Measurements from ENCODE around the gene PRKAR1B. TPM values are rescaled to one million over a fixed set of nuclear protein-coding genes. Genes with fewer than 3 reads are reported as not detected.

Gene PRKAR1B
- total RNA-seq, 1 experiment from 2014 or later, result 51.7 TPM

- CTCF ChIA-PET, result interaction anchor here (0.7 kb wide), 1 partner anchor 269 kb away, joined by 4 read pairs; no protein-coding TSS in a partner anchor
- H2AFZ ChIP-seq, result no peak overlapping the region
- no peaks in the 10 kb centered on the region; the same call in none of the 2 replicates for H3K36me3 ChIP-seq (ENCODE audit: low read depth)
- no peak overlapping the region for H3K27ac ChIP-seq
- DNase-seq, result no peak
- TF ChIP-seq EZH2 (IDR thresholded peaks at IDR 0.05; ENCODE audit: low read depth), result no peak
- no peak for TF ChIP-seq CTCF (conservative IDR thresholded peaks at IDR 0.05)
- no peak overlapping the region for H3K4me3 ChIP-seq
- H3K4me2 ChIP-seq, result no peak overlapping the region
- peaks cover 11% of the 10 kb centered on the region for H3K9me3 ChIP-seq (ENCODE audit: insufficient read depth, low read depth)
- intact Hi-C loops (cut with micrococcal nuclease; ENCODE audit: unreplicated experiment), result no loop called here
- peaks cover 4% of the 10 kb centered on the region; the same call in 1 of the 2 replicates for H4K20me1 ChIP-seq (ENCODE audit: insufficient read depth)
- no peaks in the 10 kb centered on the region for H3K4me1 ChIP-seq (replicated peaks; ENCODE audit: insufficient read depth)
- POLR2A ChIA-PET (ENCODE audit: unreplicated experiment), result no interaction called here
- H3F3A ChIP-seq (ENCODE audit: insufficient read depth, low read depth), result no peaks in the 10 kb centered on the region; the same call in none of the 2 replicates
- BruUV-seq (replicated peaks), result no TSS peak
- H3K27me3 ChIP-seq (ENCODE audit: insufficient read depth, low read depth), result no peaks in the 10 kb centered on the region
- H3K9me2 ChIP-seq (ENCODE audit: insufficient read depth), result no peaks in the 10 kb centered on the region
- H3K79me2 ChIP-seq (ENCODE audit: low read depth), result no peaks in the 10 kb centered on the region
These were observed 44.3 kb downstream of the PRKAR1B start for GRCh38 chr7:682810-683209.

DNA sequence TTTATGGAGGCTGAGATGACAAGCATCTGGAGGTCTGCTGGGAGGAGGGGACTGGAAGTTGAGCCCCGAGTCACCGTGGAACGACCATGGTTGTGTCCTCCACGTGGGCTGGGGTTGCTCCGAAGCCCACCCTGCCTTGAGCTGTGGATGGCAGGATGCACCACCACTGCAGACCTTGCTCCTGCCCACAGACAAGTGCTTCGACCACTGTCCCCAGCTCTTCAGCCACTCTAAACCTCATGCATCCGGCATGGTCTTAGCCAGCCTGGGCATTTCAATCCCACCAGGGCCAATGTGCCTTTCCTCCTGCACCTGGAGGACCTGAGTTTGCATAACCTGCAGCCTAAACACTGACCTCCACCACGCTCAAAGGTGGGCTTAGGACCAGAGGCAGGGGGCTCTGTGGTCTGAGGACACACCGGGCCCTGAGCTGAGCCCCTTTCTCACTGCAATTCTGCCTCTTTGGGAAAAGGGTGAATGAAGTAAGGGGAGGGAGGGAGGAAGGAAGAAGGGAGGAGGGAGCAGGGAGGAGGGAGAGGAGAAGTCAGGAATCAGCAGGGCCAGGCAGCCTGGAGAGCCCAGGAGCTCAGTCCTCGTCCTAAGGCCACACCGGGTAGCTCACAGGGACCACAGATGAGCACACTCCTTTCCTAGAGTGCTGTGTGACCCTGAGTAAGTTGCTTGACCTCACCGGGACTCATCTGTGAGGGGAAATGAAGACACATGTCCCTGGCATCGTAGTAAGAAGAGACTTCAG, 45.4 kb downstream of the PRKAR1B start:
- Histone ChIP-seq H3K9me3 (ENCODE audit: insufficient read depth, low read depth) (peaks cover 11% of the 10 kb centered on the region), H3F3A (ENCODE audit: insufficient read depth, low read depth) (no peaks in the 10 kb centered on the region; the same call in 1 of the 2 replicates), H3K4me3 (no peak overlapping the region), H2AFZ (no peak overlapping the region), H4K20me1 (ENCODE audit: insufficient read depth) (peaks cover 4% of the 10 kb centered on the region; the same call in 1 of the 2 replicates), H3K4me1 (replicated peaks; ENCODE audit: insufficient read depth) (no peaks in the 10 kb centered on the region), H3K4me2 (no peak overlapping the region), H3K79me2 (ENCODE audit: low read depth) (no peaks in the 10 kb centered on the region), H3K36me3 (ENCODE audit: low read depth) (no peaks in the 10 kb centered on the region; the same call in 1 of the 2 replicates), H3K27me3 (ENCODE audit: insufficient read depth, low read depth) (no peaks in the 10 kb centered on the region), H3K27ac (no peak overlapping the region), H3K9me2 (ENCODE audit: insufficient read depth) (no peaks in the 10 kb centered on the region)
- intact Hi-C loops (cut with micrococcal nuclease; ENCODE audit: unreplicated experiment), result no loop called here
- POLR2A ChIA-PET (ENCODE audit: unreplicated experiment), result no interaction called here
- DNase-seq, result no peak
- no peak for TF ChIP-seq CTCF (conservative IDR thresholded peaks at IDR 0.05)
- no peak for TF ChIP-seq EZH2 (IDR thresholded peaks at IDR 0.05; ENCODE audit: low read depth)
- BruUV-seq (replicated peaks), result no TSS peak
- CTCF ChIA-PET, result interaction anchor here (0.7 kb wide), 1 partner anchor 268 kb away, joined by 4 read pairs; no protein-coding TSS in a partner anchor

- no peaks in the 10 kb centered on the region for H3K4me1 ChIP-seq (replicated peaks; ENCODE audit: insufficient read depth)
- BruUV-seq (replicated peaks), result no TSS peak
- peak in 1 of 2 experiments; percentile 9 for DNase-seq
- no peaks in the 10 kb centered on the region; the same call in 1 of the 2 replicates for H3K36me3 ChIP-seq (ENCODE audit: low read depth)
- no peaks in the 10 kb centered on the region for H3K27me3 ChIP-seq (ENCODE audit: insufficient read depth, low read depth)
- H3K4me3 ChIP-seq, result no peak overlapping the region
- ChIA-PET POLR2A (ENCODE audit: unreplicated experiment) (no interaction called here), CTCF (no interaction called here)
- no peak overlapping the region for H2AFZ ChIP-seq
- peaks cover 4% of the 10 kb centered on the region; the same call in 1 of the 2 replicates for H4K20me1 ChIP-seq (ENCODE audit: insufficient read depth)
- no peaks in the 10 kb centered on the region for H3K79me2 ChIP-seq (ENCODE audit: low read depth)
- H3F3A ChIP-seq (ENCODE audit: insufficient read depth, low read depth), result no peaks in the 10 kb centered on the region; the same call in 1 of the 2 replicates
- intact Hi-C loops (cut with micrococcal nuclease; ENCODE audit: unreplicated experiment), result no loop called here
- peaks cover 3% of the 10 kb centered on the region for H3K9me3 ChIP-seq (ENCODE audit: insufficient read depth, low read depth)
- H3K9me2 ChIP-seq (ENCODE audit: insufficient read depth), result no peaks in the 10 kb centered on the region
- TF ChIP-seq CTCF (conservative IDR thresholded peaks at IDR 0.05) (no peak), EZH2 (IDR thresholded peaks at IDR 0.05; ENCODE audit: low read depth) (no peak)
- H3K27ac ChIP-seq, result no peak overlapping the region
- no peak overlapping the region for H3K4me2 ChIP-seq
These were observed 46.5 kb downstream of the PRKAR1B start for GRCh38 chr7:680411-681127.

Data from PC-9 (cell line).